Stimulated activated naive CD8-positive, alpha-beta T cell treated with anti-CD3 and anti-CD28 coated beads, Interleukin-15, amount 100 ng/mL, for 72 hours (primary cell): Measurements from ENCODE around the gene CCDC122.

Source experiments
- ATAC-seq: fragments of 150-1000 bp; cut with Tn5 transposase; 2 replicates; pipeline ENCODE4 v1.10.0; 2021; ENCODE audit warnings: mild to moderate bottlenecking, moderate library complexity
- DNase-seq, 2 donors: peaks; one replicate each; pipeline ENCODE4 v3.0.0; 2021 to 2022
- H3K27ac Mint-ChIP-seq, 2 donors: one replicate each; pipeline ENCODE4 v1.8.0; 2022; ENCODE audit warnings: mild to moderate bottlenecking in 2 of 2, mixed read lengths in 2 of 2, moderate library complexity in 2 of 2
- H3K27me3 Mint-ChIP-seq: one replicate; pipeline ENCODE4 v1.8.0; 2022; ENCODE audit warnings: mixed read lengths
- H3K4me1 Mint-ChIP-seq: one replicate; pipeline ENCODE4 v1.8.0; 2022; ENCODE audit warnings: mild to moderate bottlenecking, mixed read lengths
- H3K4me3 Mint-ChIP-seq, 2 donors: one replicate each; pipeline ENCODE4 v1.8.0; 2022; ENCODE audit warnings: mild to moderate bottlenecking in 2 of 2, mixed read lengths in 2 of 2, moderate library complexity in 1 of 2
- H3K9me3 Mint-ChIP-seq, 2 donors: one replicate each; pipeline ENCODE4 v1.8.0; 2022; ENCODE audit warnings: mixed read lengths in 2 of 2

CCDC122 gene

GRCh38 chr13:43797869-43798268 is 81.7 kb downstream of the CCDC122 start:
- H3K27ac Mint-ChIP-seq = peak overlapping the region in 1 of 2 donors; percentile 72
- H3K4me1 Mint-ChIP-seq = peaks cover 17% of the 10 kb centered on the region
- peaks cover 55% of the 10 kb centered on the region for H3K27me3 Mint-ChIP-seq
- H3K9me3 Mint-ChIP-seq = no peaks in the 10 kb centered on the region
- no peak overlapping the region for H3K4me3 Mint-ChIP-seq
- DNase-seq = no peak
- no peak for ATAC-seq

GRCh38 chr13:43797159-43797558 is 82.4 kb downstream of the CCDC122 start:
- Mint-ChIP-seq H3K27me3 (peaks cover 62% of the 10 kb centered on the region), H3K9me3 (no peaks in the 10 kb centered on the region), H3K4me1 (peaks cover 17% of the 10 kb centered on the region), H3K4me3 (peak overlapping the region; percentile 12 to 73), H3K27ac (peak overlapping the region in 1 of 2 donors; percentile 91)
- no peak for DNase-seq
- peak; percentile 88 for ATAC-seq

- Mint-ChIP-seq H3K27me3 (peaks cover 68% of the 10 kb centered on the region), H3K4me1 (peaks cover 17% of the 10 kb centered on the region), H3K27ac (peak overlapping the region in 1 of 2 donors; percentile 54), H3K9me3 (no peaks in the 10 kb centered on the region), H3K4me3 (no peak overlapping the region)
- DNase-seq = no peak
- no peak for ATAC-seq
Observed at GRCh38 chr13:43794416-43794815, 85.1 kb downstream of the CCDC122 start.

GRCh38 chr13:43792076-43792881 is 87.3 kb downstream of the CCDC122 start:
- Mint-ChIP-seq H3K9me3 (no peaks in the 10 kb centered on the region), H3K27me3 (peaks cover 72% of the 10 kb centered on the region), H3K27ac (no peak overlapping the region), H3K4me3 (no peak overlapping the region), H3K4me1 (peaks cover 13% of the 10 kb centered on the region)
- DNase-seq (no peak), ATAC-seq (no peak)

DNA sequence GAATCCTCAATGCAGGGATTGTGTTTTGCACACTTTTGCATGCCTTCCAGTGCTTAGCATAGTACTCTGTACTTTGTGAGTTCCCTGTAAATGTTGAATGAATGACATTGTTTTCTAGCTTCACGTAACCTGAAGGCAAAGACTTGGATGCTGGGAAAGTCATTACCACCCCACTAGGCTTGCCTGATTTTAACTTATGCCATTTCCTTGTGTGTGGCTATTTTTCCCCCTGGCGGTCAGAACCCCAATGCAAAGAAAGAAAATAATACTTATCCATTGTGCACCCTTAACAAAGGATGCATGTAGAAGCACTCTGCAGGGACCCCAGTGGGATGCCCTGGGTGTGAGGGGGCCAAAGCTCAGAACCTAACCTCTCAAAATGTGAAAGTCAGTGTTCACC is 91.5 kb downstream of the CCDC122 start:
- ATAC-seq (no peak), DNase-seq (no peak)
- peaks cover 6% of the 10 kb centered on the region for H3K4me1 Mint-ChIP-seq
- peak overlapping the region in 1 of 2 donors; percentile 89 for H3K4me3 Mint-ChIP-seq
- H3K27ac Mint-ChIP-seq = no peak overlapping the region
- H3K9me3 Mint-ChIP-seq = no peaks in the 10 kb centered on the region
- H3K27me3 Mint-ChIP-seq = peaks cover 68% of the 10 kb centered on the region

GRCh38 chr13:43787518-43787891 is 92.0 kb downstream of the CCDC122 start:
- peak overlapping the region; percentile 85 to 89 for H3K4me3 Mint-ChIP-seq
- no peak overlapping the region for H3K27ac Mint-ChIP-seq
- no peak for DNase-seq
- no peak for ATAC-seq
- H3K27me3 Mint-ChIP-seq = peaks cover 63% of the 10 kb centered on the region
- H3K4me1 Mint-ChIP-seq = peaks cover 6% of the 10 kb centered on the region
- H3K9me3 Mint-ChIP-seq = no peaks in the 10 kb centered on the region

- DNase-seq = peak; percentile 24 to 35
- ATAC-seq = peak; percentile 70
Observed at GRCh38 chr13:43786766-43787517, 92.6 kb downstream of the CCDC122 start, which contains the start of gene ENOX1. Gene ENOX1 (minus strand): TSS chr13:43786972.

GRCh38 chr13:43786472-43786765 is 93.1 kb downstream of the CCDC122 start:
- ATAC-seq = peak; percentile 65
- no peak overlapping the region for H3K27ac Mint-ChIP-seq
- peak in 1 of 2 donors; percentile 21 for DNase-seq
- H3K9me3 Mint-ChIP-seq = no peaks in the 10 kb centered on the region
- peaks cover 6% of the 10 kb centered on the region for H3K4me1 Mint-ChIP-seq
- peaks cover 55% of the 10 kb centered on the region for H3K27me3 Mint-ChIP-seq
- H3K4me3 Mint-ChIP-seq = peak overlapping the region; percentile 85 to 89

More at GRCh38 chr13:43786766-43787517, 92.6 kb downstream of the CCDC122 start, which contains the start of gene ENOX1:
- H3K4me1 Mint-ChIP-seq = peaks cover 6% of the 10 kb centered on the region
- peak within 1 kb of the TSS; percentile 85 to 89 for H3K4me3 Mint-ChIP-seq
- H3K27ac Mint-ChIP-seq = peak within 1 kb of the TSS in 1 of 2 donors; percentile 61
- no peaks in the 10 kb centered on the region for H3K9me3 Mint-ChIP-seq
- peaks cover 58% of the 10 kb centered on the region for H3K27me3 Mint-ChIP-seq
